Stimulated activated CD4-positive, alpha-beta T cell treated with anti-CD3 and anti-CD28 coated beads, Interleukin-12 subunit alpha, Interleukin-12 subunit beta, amount 100 ng/mL, for 4 hours (primary cell): ENCODE results near the gene ST3GAL3.

ENCODE experiments used
- DNase-seq: peaks from one replicate; pipeline ENCODE4 v3.0.0-alpha.2; 2020

Gene ST3GAL3

DNA sequence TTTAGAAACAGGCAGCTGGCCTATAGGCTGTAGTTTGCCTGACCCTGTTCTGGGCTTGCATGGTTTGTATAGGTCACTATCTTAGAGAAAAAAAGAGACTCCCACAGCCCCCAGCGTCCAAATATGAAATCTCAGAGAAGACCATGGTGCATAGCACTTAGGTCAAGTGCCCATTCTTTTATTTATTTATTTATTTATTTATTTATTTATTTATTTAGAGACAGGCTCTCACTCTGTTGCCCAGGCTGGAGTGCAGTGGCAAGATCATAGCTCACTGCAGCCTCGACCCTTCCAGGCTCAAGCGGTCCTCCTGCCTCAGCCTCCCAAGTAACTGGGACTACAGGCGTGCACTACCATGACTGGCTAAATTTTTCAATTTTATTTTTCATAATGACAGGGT, 175.4 kb downstream of the ST3GAL3 start:
- no peak for DNase-seq

DNA sequence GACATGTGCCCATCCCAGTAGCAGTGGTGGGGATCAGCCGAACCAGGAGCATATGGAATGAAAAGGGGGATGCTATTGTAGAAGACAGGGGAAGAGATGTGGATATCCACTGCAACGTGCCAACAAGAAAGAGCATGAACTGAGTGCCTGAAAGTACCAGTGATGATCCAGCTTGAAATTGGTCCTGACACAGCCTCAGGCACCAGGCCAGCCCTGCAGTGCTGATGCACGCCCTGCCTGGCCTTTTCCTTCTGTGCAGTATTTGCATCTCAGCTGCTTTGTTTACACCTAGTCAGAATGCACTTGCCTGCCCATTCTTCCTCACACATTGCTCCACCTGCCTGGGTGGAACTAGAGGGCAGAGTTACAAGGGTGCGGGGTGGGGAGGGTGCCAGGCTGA, 176.0 kb downstream of the ST3GAL3 start:
- no peak for DNase-seq

DNA sequence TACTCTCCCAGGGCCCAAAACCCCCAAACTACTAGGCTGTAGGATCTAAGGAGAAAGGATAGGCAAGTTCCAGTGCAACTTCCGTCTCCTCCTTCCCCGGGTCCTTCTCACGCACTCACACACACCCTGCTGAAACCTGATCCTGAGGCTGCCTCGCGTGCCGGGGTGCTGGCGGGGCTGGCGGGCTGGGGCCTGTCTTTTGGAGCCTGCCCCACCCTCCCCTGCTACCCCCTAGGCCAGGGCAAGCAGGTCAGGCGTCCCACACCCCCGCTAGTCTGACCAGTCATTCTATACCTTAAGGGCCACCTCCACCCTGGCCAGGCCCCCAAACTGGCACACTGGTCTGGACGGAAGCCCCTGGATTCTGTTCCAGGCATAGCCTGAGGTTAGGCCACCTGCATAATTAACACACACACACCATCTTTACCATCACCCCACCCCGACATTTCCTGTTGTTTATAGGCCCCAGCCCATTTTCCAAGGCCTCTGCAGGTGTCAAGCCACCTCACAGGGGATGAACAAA, 178.0 kb downstream of the ST3GAL3 start:
- no peak for DNase-seq

DNA sequence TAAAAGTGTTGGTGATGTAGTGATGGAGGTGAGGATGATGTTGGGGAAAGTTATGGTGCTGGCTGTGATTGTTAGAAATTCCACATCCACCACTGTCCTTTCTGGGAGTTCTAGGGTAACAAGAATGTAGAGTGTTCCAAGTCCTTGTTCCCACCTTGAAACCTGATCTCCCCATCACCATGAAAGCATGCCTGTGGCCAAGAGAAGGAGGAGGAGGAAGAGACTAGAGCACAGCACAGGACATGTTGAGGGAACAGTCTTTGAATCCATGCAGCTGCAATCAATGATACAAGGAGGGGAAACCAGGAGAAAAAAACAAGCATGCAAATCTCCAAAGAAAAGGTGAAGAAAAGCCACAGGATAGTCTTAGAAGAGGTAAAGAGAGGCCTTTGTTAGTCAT, 180.4 kb downstream of the ST3GAL3 start:
- DNase-seq = no peak

GRCh38 chr1:43890815-43891214, 183.5 kb downstream of the ST3GAL3 start:
- no peak for DNase-seq

- no peak for DNase-seq
These were observed 185.7 kb downstream of the ST3GAL3 start for GRCh38 chr1:43893006-43893405.

- DNase-seq = no peak
These were observed 191.6 kb downstream of the ST3GAL3 start for GRCh38 chr1:43898981-43899380.

DNA sequence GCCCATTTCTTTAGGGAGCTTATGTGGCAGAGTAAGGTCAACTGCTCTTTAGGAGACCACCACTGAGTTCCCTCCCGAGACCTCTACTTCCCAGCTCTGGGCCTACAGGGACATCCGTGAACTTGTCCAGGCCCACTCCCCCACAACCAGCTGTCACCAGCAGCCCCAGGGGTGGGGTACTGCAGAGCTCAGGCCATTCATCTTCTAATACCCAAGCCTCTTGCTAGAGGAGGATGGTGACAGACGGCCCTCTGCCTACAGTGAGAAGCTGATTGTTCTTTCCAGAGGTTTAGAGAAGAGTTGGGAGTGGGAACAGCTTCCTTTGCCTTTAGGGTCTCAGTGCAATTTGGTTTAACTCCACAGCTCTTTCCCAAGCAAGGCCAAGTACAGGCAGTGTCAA, 193.1 kb downstream of the ST3GAL3 start:
- DNase-seq = no peak

GRCh38 chr1:43901196-43901961, 194.0 kb downstream of the ST3GAL3 start:
- DNase-seq = no peak

- DNase-seq = no peak
These were observed 194.9 kb downstream of the ST3GAL3 start for GRCh38 chr1:43902058-43902831.

DNA sequence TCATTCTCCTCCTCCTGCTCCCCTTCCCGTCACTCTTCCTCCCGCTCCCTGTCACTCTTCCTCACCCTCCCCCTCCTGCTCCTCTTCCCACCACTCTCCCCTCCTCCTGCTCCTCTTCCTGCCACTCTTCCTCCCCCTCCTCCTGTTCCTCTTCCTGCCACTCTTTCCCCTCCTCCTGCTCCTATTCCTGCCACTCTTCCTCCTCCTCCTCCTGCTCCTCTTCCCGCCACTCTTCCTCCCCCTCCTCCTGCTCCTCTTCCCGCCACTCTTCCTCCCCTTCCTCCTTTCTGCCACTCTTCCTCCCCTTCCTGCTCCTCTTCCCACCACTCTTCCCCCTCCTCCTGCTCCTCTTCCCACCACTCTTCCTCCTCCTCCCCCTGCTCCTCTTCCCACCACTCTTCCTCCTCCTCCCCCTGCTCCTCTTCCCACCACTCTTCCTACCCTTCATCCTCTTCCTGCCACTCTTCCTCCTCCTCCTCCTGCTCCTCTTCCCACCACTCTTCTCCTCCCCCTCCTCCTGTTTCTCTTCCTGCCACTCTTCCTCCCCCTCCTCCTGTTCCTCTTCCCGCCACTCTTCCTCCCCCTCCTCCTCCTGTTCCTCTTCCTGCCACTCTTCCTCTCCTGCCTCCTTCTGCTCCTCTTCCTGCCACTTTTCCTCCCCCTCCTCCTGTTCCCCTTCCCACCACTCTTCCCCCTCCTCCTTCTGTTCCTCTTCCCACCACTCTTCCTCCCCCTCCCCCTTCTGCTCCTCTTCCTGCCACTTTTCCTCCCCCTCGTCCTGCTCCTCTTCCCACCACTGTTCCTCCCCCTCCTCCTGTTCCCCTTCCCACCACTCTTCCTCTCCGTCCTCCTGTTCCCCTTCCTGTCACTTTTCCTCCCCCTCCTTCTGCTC, 197.6 kb downstream of the ST3GAL3 start:
- DNase-seq = no peak

DNA sequence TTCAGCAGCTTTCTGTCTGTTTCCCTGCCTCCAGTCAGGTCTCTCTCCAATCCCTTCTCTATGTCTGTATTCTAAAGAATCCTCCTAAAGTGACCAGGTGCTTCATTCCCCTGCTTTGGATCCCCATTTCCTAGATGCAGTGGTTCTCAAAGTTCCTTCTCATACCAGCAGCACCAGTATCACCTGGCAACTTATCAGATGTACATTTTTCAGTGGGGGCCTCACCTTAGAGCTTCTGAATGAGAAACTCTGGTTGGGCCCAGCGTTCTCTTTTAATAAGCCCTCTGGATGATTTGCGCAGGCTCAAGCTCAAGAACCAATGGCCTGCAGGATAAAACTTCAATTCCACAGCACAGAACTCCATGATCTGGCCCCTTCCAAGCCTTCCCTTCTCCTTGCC, 200.9 kb downstream of the ST3GAL3 start:
- DNase-seq = no peak

DNA sequence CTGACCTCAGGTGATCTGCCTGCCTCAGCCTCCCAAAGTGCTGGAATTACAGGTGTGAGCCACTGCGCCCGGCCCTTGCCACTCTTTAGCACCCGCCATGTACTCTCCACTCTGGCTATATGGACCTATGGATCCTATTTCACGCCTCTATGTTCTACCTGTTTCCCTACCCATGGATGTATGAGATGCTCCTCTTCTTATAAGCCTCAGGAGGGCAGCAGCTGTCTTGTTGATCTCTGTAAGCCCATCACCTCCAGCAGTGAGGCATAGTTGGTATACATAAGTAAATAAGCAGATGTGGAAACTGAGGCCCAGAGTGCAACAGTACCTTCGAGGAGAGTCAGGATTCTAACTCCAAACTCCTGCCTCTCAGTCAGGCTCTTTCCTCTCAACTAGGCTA, 201.5 kb downstream of the ST3GAL3 start:
- DNase-seq = no peak

DNA sequence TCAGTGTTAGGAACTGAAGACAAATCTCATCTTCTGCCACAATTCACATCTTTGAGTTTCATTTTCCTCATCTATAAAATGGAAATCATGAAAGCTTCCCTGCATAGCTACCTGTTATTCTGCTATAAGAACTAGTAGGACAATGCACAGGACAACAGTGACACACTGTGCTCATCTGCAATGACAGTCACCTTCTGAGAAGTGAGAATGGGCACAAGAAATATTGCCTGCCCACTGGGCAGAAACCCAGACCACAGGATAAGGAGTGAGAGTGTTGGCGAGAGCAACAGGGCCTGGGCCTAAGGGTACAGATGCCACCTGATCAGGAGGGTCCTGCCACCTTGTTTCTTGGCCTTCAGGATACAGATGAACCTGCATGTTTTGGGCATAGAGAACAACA, 203.0 kb downstream of the ST3GAL3 start:
- no peak for DNase-seq

- DNase-seq = no peak
These were observed 205.3 kb downstream of the ST3GAL3 start for GRCh38 chr1:43912607-43913006.

GRCh38 chr1:43913051-43913501, 205.7 kb downstream of the ST3GAL3 start:
- DNase-seq = no peak

DNA sequence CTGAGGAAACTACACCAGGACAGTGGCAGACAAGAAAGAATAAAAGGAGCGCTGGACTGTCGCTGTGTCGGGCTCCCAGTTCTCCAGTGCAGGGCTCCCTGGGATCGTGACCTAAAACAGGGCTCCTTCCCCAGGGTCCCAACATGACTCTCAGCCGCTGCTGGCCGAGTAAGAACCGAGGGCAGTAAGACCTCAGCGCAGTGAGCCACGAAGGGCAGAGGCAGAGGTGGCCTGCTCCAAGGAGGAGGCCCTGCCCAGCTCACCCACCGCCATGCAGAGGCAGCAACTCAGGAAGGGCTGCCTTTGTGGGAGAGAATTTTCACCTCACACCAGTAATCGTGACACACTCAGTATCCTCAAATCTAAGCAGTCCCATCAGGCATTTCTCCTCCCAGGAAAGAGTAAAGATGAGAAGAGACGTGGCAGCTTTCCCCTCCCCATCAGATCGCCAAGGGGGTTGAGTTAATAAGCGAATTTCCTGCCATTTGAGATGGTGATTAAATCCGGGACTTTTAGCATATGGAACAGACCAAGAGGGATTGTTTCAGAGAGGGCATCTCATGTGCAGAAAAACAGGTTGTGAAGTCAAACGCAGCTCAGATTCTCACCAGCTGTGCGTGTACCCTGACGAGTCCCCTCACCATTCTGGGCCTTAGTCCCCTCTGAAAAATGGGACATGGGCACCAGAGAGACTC, 206.5 kb downstream of the ST3GAL3 start:
- DNase-seq = no peak

GRCh38 chr1:43914576-43915525, 207.5 kb downstream of the ST3GAL3 start:
- no peak for DNase-seq

GRCh38 chr1:43919906-43920305, 212.6 kb downstream of the ST3GAL3 start:
- no peak for DNase-seq

DNA sequence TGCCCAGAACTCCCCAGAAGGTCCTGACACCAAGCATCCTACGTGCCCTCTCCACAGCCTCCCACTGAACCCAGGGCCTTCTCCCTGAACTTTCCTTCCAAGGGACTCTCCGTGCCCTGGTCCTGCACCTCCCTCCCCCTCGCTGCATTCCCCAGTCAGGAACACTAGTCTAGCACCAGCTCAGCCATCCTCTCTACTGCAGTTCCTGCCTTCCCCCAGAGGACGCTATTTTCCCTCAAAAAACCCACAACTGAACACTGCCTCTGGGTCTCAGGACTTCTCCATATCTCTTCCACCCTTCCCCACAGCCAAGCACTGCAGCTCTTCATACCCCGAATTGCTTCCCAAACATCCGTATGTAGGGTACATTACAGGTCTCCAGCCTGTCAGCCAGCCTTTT, 213.7 kb downstream of the ST3GAL3 start:
- DNase-seq = no peak

DNA sequence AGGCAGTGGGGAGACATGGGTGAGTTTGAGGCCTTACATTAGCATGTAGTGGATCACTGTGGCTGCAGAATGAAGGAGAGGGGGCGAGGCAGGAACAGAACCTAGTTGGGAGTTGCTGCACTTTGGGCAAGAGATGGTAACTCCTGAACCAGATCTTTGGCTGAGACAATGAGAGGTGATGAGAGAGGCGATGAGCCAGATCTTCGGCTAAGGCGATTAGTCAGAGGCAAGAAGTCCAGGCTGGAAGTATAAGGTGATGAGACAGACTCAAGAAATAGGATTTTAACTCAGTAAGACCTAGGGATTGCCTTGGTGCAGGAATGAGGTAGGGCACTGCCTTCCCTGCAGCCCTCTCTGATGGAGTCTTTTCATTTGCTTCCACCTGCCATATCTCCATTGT, 217.2 kb downstream of the ST3GAL3 start:
- no peak for DNase-seq
